T-helper 2 cell treated with Interferon-gamma antibody and Interleukin-4, amounts not matched to agents 100 ng/mL and 5 ng/mL, for 36 hours (primary cell): ENCODE measurements around the gene SLC2A9. TPM values are rescaled to one million over a fixed set of nuclear protein-coding genes. Genes with fewer than 3 reads are reported as not detected.

Experiments used
- intact Hi-C: fragments of 100-400 bp; cut with micrococcal nuclease; formaldehyde crosslinking; loops from one replicate; pipeline ENCODE4 v1.15.1; 2023
- total RNA-seq: library from RNA; stranded (reverse); gene quantifications from 2 replicates; pipeline ENCODE4 v1.2.3, GENCODE V29; 2022

SLC2A9 gene
- total RNA-seq, 1 donor from 2014 or later, result 3.2 TPM

- intact Hi-C loops, result no loop called here
Observed at GRCh38 chr4:9968472-9968871, 52.8 kb downstream of the SLC2A9 start.

- intact Hi-C loops, result no loop called here
Observed at GRCh38 chr4:9964879-9965278, 56.4 kb downstream of the SLC2A9 start.

GRCh38 chr4:9963328-9963727 is 58.0 kb downstream of the SLC2A9 start:
- intact Hi-C loops, result no loop called here

GRCh38 chr4:9962611-9963314 is 58.5 kb downstream of the SLC2A9 start:
- intact Hi-C loops, result no loop called here

- intact Hi-C loops, result no loop called here
Observed at GRCh38 chr4:9954468-9954867, 66.8 kb downstream of the SLC2A9 start.

- intact Hi-C loops, result no loop called here
Observed at GRCh38 chr4:9953089-9953488, 68.2 kb downstream of the SLC2A9 start.

GRCh38 chr4:9952415-9952950 is 68.8 kb downstream of the SLC2A9 start:
- intact Hi-C loops, result no loop called here

- intact Hi-C loops, result no loop called here
Observed at GRCh38 chr4:9949573-9949972, 71.7 kb downstream of the SLC2A9 start.

GRCh38 chr4:9947168-9948062 is 73.9 kb downstream of the SLC2A9 start:
- intact Hi-C loops, result no loop called here

GRCh38 chr4:9946170-9946569 is 75.1 kb downstream of the SLC2A9 start:
- intact Hi-C loops, result no loop called here

GRCh38 chr4:9944431-9945425 is 76.6 kb downstream of the SLC2A9 start:
- intact Hi-C loops, result no loop called here

- intact Hi-C loops, result no loop called here
Observed at GRCh38 chr4:9943761-9944160, 77.5 kb downstream of the SLC2A9 start.

GRCh38 chr4:9942921-9943600 is 78.2 kb downstream of the SLC2A9 start:
- intact Hi-C loops, result no loop called here

GRCh38 chr4:9942139-9942538 is 79.2 kb downstream of the SLC2A9 start:
- intact Hi-C loops, result no loop called here

GRCh38 chr4:9940041-9940440 is 81.3 kb downstream of the SLC2A9 start:
- intact Hi-C loops, result no loop called here

GRCh38 chr4:9938933-9939332 is 82.4 kb downstream of the SLC2A9 start:
- intact Hi-C loops, result no loop called here

GRCh38 chr4:9937078-9937477 is 84.2 kb downstream of the SLC2A9 start:
- intact Hi-C loops, result no loop called here

GRCh38 chr4:9936129-9936644 is 85.1 kb downstream of the SLC2A9 start:
- intact Hi-C loops, result no loop called here

- intact Hi-C loops, result no loop called here
Observed at GRCh38 chr4:9933956-9934355, 87.3 kb downstream of the SLC2A9 start.

- intact Hi-C loops, result no loop called here
Observed at GRCh38 chr4:9933184-9933583, 88.1 kb downstream of the SLC2A9 start.
